Mesenchymal stem cell (in vitro differentiated cells and primary cell): ENCODE measurements around the gene SLC5A3.

Experiments
- DNase-seq: peaks from one replicate; pipeline ENCODE4 v3.0.0-alpha.2; 2013
- H2AFZ ChIP-seq: one replicate; pipeline ENCODE4 v1.6.1; 2013; ENCODE audit warnings: low read depth, mild to moderate bottlenecking, control low read depth, inconsistent platforms, low read length, moderate library complexity
- H2AK5ac ChIP-seq: 2 replicates; pipeline ENCODE4 v1.6.1; 2013; ENCODE audit warnings: low read length, moderate library complexity, mild to moderate bottlenecking, inconsistent platforms; ENCODE audit not compliant: severe bottlenecking
- H2BK120ac ChIP-seq: one replicate; pipeline ENCODE4 v1.6.1; 2013; ENCODE audit warnings: low read depth, mild to moderate bottlenecking, inconsistent platforms, low read length, moderate library complexity
- H2BK12ac ChIP-seq, 2 experiments: one replicate each; pipeline ENCODE4 v1.6.1; 2013; ENCODE audit warnings: inconsistent platforms in 2 of 2, low read length in 2 of 2, mild to moderate bottlenecking in 2 of 2, moderate library complexity in 2 of 2, control low read depth in 1 of 2
- H2BK15ac ChIP-seq: one replicate; pipeline ENCODE4 v1.6.1; 2013; ENCODE audit warnings: mild to moderate bottlenecking, low read depth, inconsistent platforms; ENCODE audit not compliant: poor library complexity, severe bottlenecking
- H2BK5ac ChIP-seq: 2 replicates; pipeline ENCODE4 v1.6.1; 2013; ENCODE audit warnings: low read depth, mild to moderate bottlenecking, low read length, control low read depth, inconsistent platforms; ENCODE audit not compliant: poor library complexity, severe bottlenecking
- H3K14ac ChIP-seq, 2 experiments: one replicate each; pipeline ENCODE4 v1.6.1; 2013; ENCODE audit warnings: inconsistent platforms in 2 of 2, low read length in 2 of 2, control low read depth in 1 of 2, mild to moderate bottlenecking in 1 of 2, moderate library complexity in 1 of 2
- H3K18ac ChIP-seq, 2 experiments: one replicate each; pipeline ENCODE4 v1.6.1; 2013; ENCODE audit warnings: inconsistent platforms in 2 of 2, low read length in 2 of 2, control low read depth in 1 of 2, low read depth in 1 of 2, mild to moderate bottlenecking in 1 of 2
- H3K23ac ChIP-seq, 2 experiments: one replicate each; pipeline ENCODE4 v1.6.1; 2013; ENCODE audit warnings: inconsistent platforms in 2 of 2, low read length in 2 of 2, mild to moderate bottlenecking in 2 of 2, moderate library complexity in 2 of 2, control low read depth in 1 of 2
- H3K27ac ChIP-seq: 2 replicates; pipeline ENCODE4 v1.5.1; 2013; ENCODE audit warnings: mild to moderate bottlenecking, moderate library complexity, low read length, control low read depth, inconsistent platforms; ENCODE audit not compliant: poor library complexity, severe bottlenecking
- H3K27me3 ChIP-seq, 2 experiments: 2 replicates each; pipeline versions ENCODE4 v1.6.1 to v1.7.0; 2013; ENCODE audit warnings: low read length in 2 of 2, mild to moderate bottlenecking in 2 of 2, moderate library complexity in 2 of 2, control low read depth in 1 of 2, inconsistent platforms in 1 of 2; ENCODE audit not compliant: control insufficient read depth in 1 of 2, insufficient read depth in 1 of 2
- H3K36me3 ChIP-seq, 2 experiments: 2 replicates each; pipeline versions ENCODE4 v1.6.1 to v1.7.0; 2013; ENCODE audit warnings: low read length in 2 of 2, control low read depth in 1 of 2, inconsistent platforms in 1 of 2, low read depth in 1 of 2, mild to moderate bottlenecking in 1 of 2; ENCODE audit not compliant: insufficient read depth in 2 of 2, control insufficient read depth in 1 of 2
- H3K4ac ChIP-seq, 2 experiments: one replicate each; pipeline ENCODE4 v1.6.1; 2013; ENCODE audit warnings: inconsistent platforms in 2 of 2, low read length in 2 of 2, mild to moderate bottlenecking in 2 of 2, moderate library complexity in 2 of 2, control low read depth in 1 of 2, low read depth in 1 of 2
- H3K4me1 ChIP-seq: 2 replicates; pipeline ENCODE4 v1.6.1; 2013; ENCODE audit warnings: low read depth, low read length, control low read depth; ENCODE audit not compliant: control insufficient read depth, insufficient read depth
- H3K4me2 ChIP-seq: 2 replicates; pipeline ENCODE4 v1.6.1; 2013; ENCODE audit warnings: low read length, mild to moderate bottlenecking, inconsistent platforms; ENCODE audit not compliant: poor library complexity, severe bottlenecking
- H3K4me3 ChIP-seq, 2 experiments: 2 replicates each; pipeline versions ENCODE4 v1.5.1 to v1.7.0; 2013; ENCODE audit warnings: low read length in 2 of 2, mild to moderate bottlenecking in 2 of 2, control low read depth in 1 of 2, low read depth in 1 of 2; ENCODE audit not compliant: insufficient read depth in 1 of 2
- H3K79me1 ChIP-seq: replicated peaks from 2 replicates; pipeline ENCODE4 v1.6.1; 2013; ENCODE audit warnings: mild to moderate bottlenecking, control low read depth, low read length, inconsistent platforms; ENCODE audit not compliant: poor library complexity, severe bottlenecking
- H3K9ac ChIP-seq: 2 replicates; pipeline ENCODE4 v1.7.0; 2013; ENCODE audit warnings: mild to moderate bottlenecking, low read length, moderate library complexity
- H3K9me3 ChIP-seq: 2 replicates; pipeline ENCODE4 v1.7.0; 2013; ENCODE audit warnings: mild to moderate bottlenecking, low read length; ENCODE audit not compliant: control insufficient read depth
- H4K8ac ChIP-seq: one replicate; pipeline ENCODE4 v1.6.1; 2013; ENCODE audit warnings: inconsistent platforms, mild to moderate bottlenecking, low read length, moderate library complexity
- H4K91ac ChIP-seq: one replicate; pipeline ENCODE4 v1.6.1; 2013; ENCODE audit warnings: mild to moderate bottlenecking, low read length, inconsistent platforms
- WGBS: methylation state at CpG from one replicate; pipeline ENCODE4 v1.1.7; 2013; ENCODE audit warnings: mixed read lengths; 5-methylcytosine and 5-hydroxymethylcytosine counted together

The SLC5A3 gene

GRCh38 chr21:34085129-34085528 is 11.8 kb downstream of the SLC5A3 start:
- no peak overlapping the region for H3K4ac ChIP-seq
- H3K4me1 ChIP-seq, result peaks cover 5% of the 10 kb centered on the region
- H3K14ac ChIP-seq, result no peak overlapping the region
- no peak overlapping the region for H2BK120ac ChIP-seq
- H3K23ac ChIP-seq, result no peak overlapping the region
- no peak overlapping the region for H3K4me2 ChIP-seq
- no peak overlapping the region for H4K91ac ChIP-seq
- H2BK5ac ChIP-seq, result no peak overlapping the region
- no peak overlapping the region for H3K4me3 ChIP-seq
- WGBS, result 80% methylated on average over 2 of the region's 2 CpGs
- H3K9ac ChIP-seq, result no peak overlapping the region
- no peak overlapping the region for H2AK5ac ChIP-seq
- H3K27ac ChIP-seq, result no peak overlapping the region
- H2AFZ ChIP-seq, result no peak overlapping the region
- no peaks in the 10 kb centered on the region for H3K79me1 ChIP-seq
- H3K9me3 ChIP-seq, result no peaks in the 10 kb centered on the region
- DNase-seq, result no peak
- no peak overlapping the region for H2BK12ac ChIP-seq
- no peaks in the 10 kb centered on the region for H3K27me3 ChIP-seq
- H4K8ac ChIP-seq, result no peak overlapping the region
- H2BK15ac ChIP-seq, result no peak overlapping the region
- peaks cover 6 to 99% of the 10 kb centered on the region in 2 experiments for H3K36me3 ChIP-seq
- H3K18ac ChIP-seq, result no peak overlapping the region

- Histone ChIP-seq H3K79me1 (no peaks in the 10 kb centered on the region), H3K27ac (no peak overlapping the region), H2BK12ac (no peak overlapping the region), H3K4me2 (no peak overlapping the region), H4K8ac (no peak overlapping the region), H3K27me3 (no peaks in the 10 kb centered on the region), H3K9ac (no peak overlapping the region), H2AK5ac (no peak overlapping the region), H2AFZ (no peak overlapping the region), H3K4me3 (no peak overlapping the region), H2BK120ac (no peak overlapping the region), H3K36me3 (peaks cover 6 to 98% of the 10 kb centered on the region in 2 experiments), H4K91ac (no peak overlapping the region), H3K18ac (no peak overlapping the region), H2BK5ac (no peak overlapping the region), H3K4me1 (peaks cover 5% of the 10 kb centered on the region), H3K9me3 (no peaks in the 10 kb centered on the region), H2BK15ac (no peak overlapping the region), H3K23ac (no peak overlapping the region), H3K4ac (no peak overlapping the region), H3K14ac (no peak overlapping the region)
- 98% methylated on average over 5 of the region's 5 CpGs for WGBS
- DNase-seq, result no peak
Observed at GRCh38 chr21:34086887-34087306, 13.5 kb downstream of the SLC5A3 start.

- Histone ChIP-seq H3K27ac (no peak overlapping the region), H2AK5ac (no peak overlapping the region), H3K4ac (no peak overlapping the region)
Observed at GRCh38 chr21:34088752-34089151, 15.4 kb downstream of the SLC5A3 start.

GRCh38 chr21:34091032-34091431 is 17.7 kb downstream of the SLC5A3 start:
- no peak overlapping the region for H3K27ac ChIP-seq
- H3K9ac ChIP-seq, result peak overlapping the region; percentile 8
- H2BK5ac ChIP-seq, result no peak overlapping the region
- no peak overlapping the region for H3K4me3 ChIP-seq
- no peaks in the 10 kb centered on the region for H3K79me1 ChIP-seq
- WGBS, result 89% methylated on average over 3 of the region's 4 CpGs
- H2AFZ ChIP-seq, result no peak overlapping the region
- no peak overlapping the region for H3K4me2 ChIP-seq
- H3K36me3 ChIP-seq, result peaks cover 17 to 98% of the 10 kb centered on the region in 2 experiments
- peaks cover 5% of the 10 kb centered on the region for H3K4me1 ChIP-seq
- H2BK12ac ChIP-seq, result no peak overlapping the region
- H4K91ac ChIP-seq, result no peak overlapping the region
- no peak overlapping the region for H2AK5ac ChIP-seq
- no peak overlapping the region for H2BK120ac ChIP-seq
- H3K23ac ChIP-seq, result no peak overlapping the region
- H4K8ac ChIP-seq, result no peak overlapping the region
- no peak overlapping the region for H3K4ac ChIP-seq
- no peak overlapping the region for H2BK15ac ChIP-seq
- no peak overlapping the region for H3K18ac ChIP-seq
- H3K27me3 ChIP-seq, result no peaks in the 10 kb centered on the region
- H3K9me3 ChIP-seq, result no peaks in the 10 kb centered on the region
- no peak overlapping the region for H3K14ac ChIP-seq
- DNase-seq, result no peak

More at GRCh38 chr21:34088752-34089151, 15.4 kb downstream of the SLC5A3 start:
- Histone ChIP-seq H3K14ac (no peak overlapping the region), H4K91ac (no peak overlapping the region), H3K79me1 (no peaks in the 10 kb centered on the region), H3K36me3 (peaks cover 8 to 97% of the 10 kb centered on the region in 2 experiments), H3K4me1 (peaks cover 5% of the 10 kb centered on the region), H3K4me3 (no peak overlapping the region), H4K8ac (no peak overlapping the region), H3K9me3 (no peaks in the 10 kb centered on the region), H3K4me2 (no peak overlapping the region), H3K23ac (no peak overlapping the region), H3K27me3 (no peaks in the 10 kb centered on the region), H3K18ac (no peak overlapping the region), H2BK15ac (no peak overlapping the region), H2AFZ (no peak overlapping the region), H2BK120ac (no peak overlapping the region), H3K9ac (no peak overlapping the region), H2BK12ac (no peak overlapping the region), H2BK5ac (no peak overlapping the region)
- 100% methylated on average over 3 of the region's 3 CpGs for WGBS
- no peak for DNase-seq
